Osteoblast (primary cell): ENCODE data around the gene TTLL5. TPM values are rescaled to one million over a fixed set of nuclear protein-coding genes. Genes with fewer than 3 reads are reported as not detected.

Experiments used
- DNase-seq: peaks from one replicate; pipeline ENCODE4 v3.0.0; 2011; ENCODE audit warnings: low spot score, mixed read lengths; ENCODE audit not compliant: insufficient read length; ENCODE audit errors: missing footprints
- H2AFZ ChIP-seq: 2 replicates; pipeline ENCODE4 v1.6.0; 2011; ENCODE audit warnings: mild to moderate bottlenecking, low read length
- H3K27ac ChIP-seq: 2 replicates; pipeline ENCODE4 v1.5.1; 2011; ENCODE audit warnings: mild to moderate bottlenecking, low read depth, low read length, moderate library complexity
- H3K27me3 ChIP-seq: 2 replicates; pipeline ENCODE4 v1.6.0; 2012; ENCODE audit warnings: mild to moderate bottlenecking, control low read depth, inconsistent platforms, low read length, moderate library complexity; ENCODE audit not compliant: insufficient read depth
- H3K36me3 ChIP-seq: 2 replicates; pipeline ENCODE4 v1.5.1; 2011; ENCODE audit warnings: mild to moderate bottlenecking, low read length, control low read depth, moderate library complexity; ENCODE audit not compliant: insufficient read depth
- H3K4me1 ChIP-seq: 2 replicates; pipeline ENCODE4 v1.5.1; 2011; ENCODE audit warnings: mild to moderate bottlenecking, low read length, control low read depth, moderate library complexity; ENCODE audit not compliant: insufficient read depth
- H3K4me2 ChIP-seq: 2 replicates; pipeline ENCODE4 v1.6.0; 2011; ENCODE audit warnings: mild to moderate bottlenecking, low read length; ENCODE audit not compliant: insufficient read depth
- H3K4me3 ChIP-seq: fragments of 200-600 bp; sonication (generic); 3 replicates; pipeline ENCODE4 v1.5.1; 2012; ENCODE audit warnings: mild to moderate bottlenecking, low read length, inconsistent platforms; ENCODE audit not compliant: insufficient read depth
- H3K79me2 ChIP-seq: 2 replicates; pipeline ENCODE4 v1.6.0; 2012; ENCODE audit warnings: mild to moderate bottlenecking, low read length, control low read depth, inconsistent platforms; ENCODE audit not compliant: insufficient read depth
- H3K9me3 ChIP-seq: 2 replicates; pipeline ENCODE4 v1.5.1; 2011; ENCODE audit warnings: low read depth, low read length, control low read depth
- H4K20me1 ChIP-seq: 2 replicates; pipeline ENCODE4 v1.6.0; 2012; ENCODE audit warnings: mild to moderate bottlenecking, low read length, control low read depth; ENCODE audit not compliant: insufficient read depth
- total RNA-seq: library from RNA; depleted of rRNA; stranded (reverse); fragments of >200 nt; gene quantifications from 2 replicates; pipeline ENCODE4 v1.2.3, GENCODE V29; 2012
- TF ChIP-seq, protein P1 (sequence below): IDR thresholded peaks from 2 replicates; pipeline ENCODE4 v1.5.1; 2011; ENCODE audit warnings: mild to moderate bottlenecking, low read depth, low read length, moderate library complexity; ENCODE audit errors: extremely low read depth

TTLL5 gene
- total RNA-seq, 1 donor = 30.4 TPM

DNA sequence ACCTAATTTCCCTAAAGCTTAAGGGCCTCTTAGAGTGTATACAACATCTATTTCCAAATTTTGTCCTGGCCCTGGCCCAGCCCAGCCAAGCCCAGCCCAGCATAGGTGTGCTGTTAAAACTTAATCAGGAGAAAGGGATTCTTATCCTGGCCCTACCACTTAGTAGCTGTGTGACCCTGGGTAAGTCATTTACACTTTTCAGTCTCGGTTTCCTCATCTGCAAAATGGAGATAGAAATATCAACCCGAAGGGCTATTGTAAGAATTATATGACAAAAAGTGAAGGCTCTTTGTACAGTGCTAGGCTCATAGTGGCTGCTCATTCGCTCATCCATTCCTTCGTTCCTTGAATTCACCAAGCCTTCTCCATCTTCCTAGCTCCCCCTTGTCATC lies 812 bp upstream of the TTLL5 start:
- H3K27me3 ChIP-seq = no peaks in the 10 kb centered on the region
- TF ChIP-seq, protein P1, sequence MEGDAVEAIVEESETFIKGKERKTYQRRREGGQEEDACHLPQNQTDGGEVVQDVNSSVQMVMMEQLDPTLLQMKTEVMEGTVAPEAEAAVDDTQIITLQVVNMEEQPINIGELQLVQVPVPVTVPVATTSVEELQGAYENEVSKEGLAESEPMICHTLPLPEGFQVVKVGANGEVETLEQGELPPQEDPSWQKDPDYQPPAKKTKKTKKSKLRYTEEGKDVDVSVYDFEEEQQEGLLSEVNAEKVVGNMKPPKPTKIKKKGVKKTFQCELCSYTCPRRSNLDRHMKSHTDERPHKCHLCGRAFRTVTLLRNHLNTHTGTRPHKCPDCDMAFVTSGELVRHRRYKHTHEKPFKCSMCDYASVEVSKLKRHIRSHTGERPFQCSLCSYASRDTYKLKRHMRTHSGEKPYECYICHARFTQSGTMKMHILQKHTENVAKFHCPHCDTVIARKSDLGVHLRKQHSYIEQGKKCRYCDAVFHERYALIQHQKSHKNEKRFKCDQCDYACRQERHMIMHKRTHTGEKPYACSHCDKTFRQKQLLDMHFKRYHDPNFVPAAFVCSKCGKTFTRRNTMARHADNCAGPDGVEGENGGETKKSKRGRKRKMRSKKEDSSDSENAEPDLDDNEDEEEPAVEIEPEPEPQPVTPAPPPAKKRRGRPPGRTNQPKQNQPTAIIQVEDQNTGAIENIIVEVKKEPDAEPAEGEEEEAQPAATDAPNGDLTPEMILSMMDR = no peak
- no peaks in the 10 kb centered on the region for H4K20me1 ChIP-seq
- peaks cover 27% of the 10 kb centered on the region for H3K79me2 ChIP-seq
- H3K4me3 ChIP-seq = peak overlapping the region; percentile 95
- H2AFZ ChIP-seq = peak overlapping the region; percentile 95
- no peaks in the 10 kb centered on the region for H3K9me3 ChIP-seq
- no peak for DNase-seq
- peak overlapping the region; percentile 80 for H3K27ac ChIP-seq
- H3K4me1 ChIP-seq = peaks cover 11% of the 10 kb centered on the region
- H3K4me2 ChIP-seq = peak overlapping the region; percentile 96
- peaks cover 11% of the 10 kb centered on the region for H3K36me3 ChIP-seq

DNA sequence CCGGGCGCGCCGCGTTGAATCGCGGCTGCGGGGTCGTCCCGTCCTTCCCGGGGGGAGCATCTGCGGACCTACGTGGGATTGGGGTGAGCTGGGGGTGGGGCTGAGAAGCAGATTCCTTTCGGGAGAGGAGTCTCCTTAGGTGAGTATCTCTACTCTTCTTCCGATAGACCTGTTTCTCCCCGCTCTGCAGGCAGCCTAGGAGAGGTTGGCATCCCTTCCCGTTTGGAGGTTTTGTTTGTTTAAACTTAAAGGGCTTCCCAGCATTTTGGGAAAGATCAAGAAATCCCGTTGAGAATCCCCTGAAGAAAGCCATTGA lies 411 bp downstream of the TTLL5 start:
- Histone ChIP-seq H3K27ac (peak overlapping the region; percentile 80), H3K4me3 (peak overlapping the region; percentile 95), H3K9me3 (no peaks in the 10 kb centered on the region), H3K27me3 (no peaks in the 10 kb centered on the region), H2AFZ (peak overlapping the region; percentile 95), H3K79me2 (peaks cover 27% of the 10 kb centered on the region), H3K4me2 (peak overlapping the region; percentile 96), H4K20me1 (no peaks in the 10 kb centered on the region), H3K4me1 (peaks cover 11% of the 10 kb centered on the region), H3K36me3 (peaks cover 9% of the 10 kb centered on the region)
- DNase-seq = no peak
- TF ChIP-seq, protein P1 = no peak

DNA sequence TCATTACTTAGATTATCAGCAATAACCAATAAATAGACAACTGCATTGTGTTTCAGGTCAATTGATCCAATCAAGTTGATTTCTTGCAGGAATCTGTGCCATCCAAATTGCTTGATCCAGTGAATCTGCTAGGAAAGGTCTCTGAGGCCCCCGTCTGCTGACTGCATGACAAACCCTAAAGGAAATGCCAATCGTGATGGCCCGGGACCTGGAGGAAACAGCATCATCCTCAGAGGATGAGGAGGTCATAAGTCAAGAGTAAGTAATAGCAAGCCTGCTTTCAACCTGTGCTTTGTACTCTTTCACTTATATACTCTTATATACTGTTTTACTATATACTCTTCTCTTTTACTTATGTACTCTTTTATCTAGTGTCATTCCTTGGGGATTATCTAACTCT lies 1.9 kb downstream of the TTLL5 start:
- Histone ChIP-seq H3K4me2 (no peak overlapping the region), H3K27ac (no peak overlapping the region)

DNA sequence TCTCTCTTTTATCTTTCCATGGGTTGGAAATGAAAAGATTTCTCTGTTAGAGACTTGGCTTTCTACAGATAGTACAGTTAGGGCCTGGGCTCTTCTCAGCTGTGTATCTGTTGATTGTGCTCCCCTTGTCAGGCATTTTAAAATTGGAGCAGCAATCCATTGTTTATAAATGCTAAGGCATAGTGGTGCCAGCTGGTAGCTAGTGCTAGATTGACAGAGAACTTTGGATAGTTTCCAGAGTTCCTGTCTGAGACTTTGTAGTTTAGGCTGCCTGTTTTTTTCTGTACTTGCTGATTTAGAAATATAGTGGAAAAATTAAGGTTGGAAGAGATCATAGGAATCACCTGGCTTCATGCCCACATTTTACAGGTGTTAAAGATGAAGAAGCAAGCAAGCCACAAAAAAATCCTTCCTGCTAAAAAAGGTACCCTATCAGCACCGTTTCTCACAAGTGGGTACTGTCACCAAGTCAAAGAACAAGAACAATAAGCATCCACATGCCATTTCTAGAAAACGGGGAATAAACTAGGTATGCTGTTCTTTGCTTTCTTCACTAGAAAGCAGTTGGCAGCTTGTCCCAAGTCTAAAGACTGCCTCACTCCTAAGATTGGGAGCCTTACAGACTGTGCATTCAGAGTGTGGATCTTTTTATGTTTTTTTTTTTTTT lies 6.2 kb downstream of the TTLL5 start:
- DNase-seq = no peak
- no peak overlapping the region for H3K4me2 ChIP-seq
- H3K4me1 ChIP-seq = no peaks in the 10 kb centered on the region
- H3K4me3 ChIP-seq = no peak overlapping the region
- peaks cover 12% of the 10 kb centered on the region for H3K36me3 ChIP-seq
- H4K20me1 ChIP-seq = no peaks in the 10 kb centered on the region
- no peak overlapping the region for H3K27ac ChIP-seq
- no peaks in the 10 kb centered on the region for H3K9me3 ChIP-seq
- no peak overlapping the region for H2AFZ ChIP-seq
- H3K27me3 ChIP-seq = no peaks in the 10 kb centered on the region
- TF ChIP-seq, protein P1 = no peak
- peaks cover 12% of the 10 kb centered on the region for H3K79me2 ChIP-seq

More for the DNA sequence above, 1.9 kb downstream of the TTLL5 start:
- DNase-seq = peak; percentile 34
- Histone ChIP-seq H3K79me2 (peaks cover 27% of the 10 kb centered on the region), H3K4me3 (no peak overlapping the region), H3K36me3 (no peaks in the 10 kb centered on the region), H4K20me1 (no peaks in the 10 kb centered on the region), H3K27me3 (no peaks in the 10 kb centered on the region), H2AFZ (no peak overlapping the region), H3K9me3 (no peaks in the 10 kb centered on the region), H3K4me1 (peaks cover 11% of the 10 kb centered on the region)
- TF ChIP-seq, protein P1 = no peak
